PC-9 (cell line): Measurements from ENCODE around the gene ADAMTS19.

Experiments used
- EZH2 ChIP-seq: fragments of 200-600 bp; sonication (generic); IDR thresholded peaks from 2 replicates; pipeline ENCODE4 v1.8.0; 2017; ENCODE audit warnings: antibody characterized with exemption, low read depth
- TF ChIP-seq, protein P1 (sequence below): fragments of 200-600 bp; sonication (generic); conservative IDR thresholded peaks from 2 replicates; pipeline ENCODE4 v1.6.1; 2017; ENCODE audit warnings: mixed run types, antibody characterized with exemption, mild to moderate bottlenecking, moderate library complexity

DNA sequence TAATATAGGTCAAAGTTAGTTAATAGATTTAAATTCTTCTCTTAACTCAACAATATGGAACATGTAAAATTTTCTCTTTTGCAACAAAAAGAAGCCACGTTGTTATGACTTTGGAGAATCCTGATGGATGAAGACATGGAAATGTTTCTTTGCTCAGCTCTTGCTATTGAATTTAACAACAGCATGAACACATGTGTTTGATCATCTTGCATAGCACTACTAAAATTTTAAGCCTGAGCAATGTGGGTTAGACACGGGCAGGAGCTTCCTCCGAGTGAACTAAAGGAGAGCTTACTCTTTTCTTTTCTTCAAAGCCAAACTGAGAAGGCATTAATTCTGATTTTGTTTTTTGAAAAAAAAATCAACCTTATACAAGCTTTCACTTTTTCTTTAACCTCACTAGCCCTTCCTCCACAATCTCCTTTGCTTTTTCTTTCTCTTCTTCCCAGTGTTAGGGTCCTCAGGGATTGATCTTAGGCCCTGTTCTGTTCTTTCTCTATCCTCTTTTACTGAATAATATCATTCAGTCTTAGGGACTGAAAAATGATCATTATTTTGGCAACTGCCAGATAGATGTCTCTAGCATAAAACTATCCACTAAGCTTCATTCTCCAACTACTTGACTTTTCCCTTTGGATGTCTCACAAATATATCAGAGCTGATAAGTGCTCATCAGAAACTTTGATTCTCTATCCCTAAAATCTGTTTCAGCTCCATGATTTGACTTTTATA, 36.9 kb downstream of the ADAMTS19 start:
- TF ChIP-seq, protein P1, sequence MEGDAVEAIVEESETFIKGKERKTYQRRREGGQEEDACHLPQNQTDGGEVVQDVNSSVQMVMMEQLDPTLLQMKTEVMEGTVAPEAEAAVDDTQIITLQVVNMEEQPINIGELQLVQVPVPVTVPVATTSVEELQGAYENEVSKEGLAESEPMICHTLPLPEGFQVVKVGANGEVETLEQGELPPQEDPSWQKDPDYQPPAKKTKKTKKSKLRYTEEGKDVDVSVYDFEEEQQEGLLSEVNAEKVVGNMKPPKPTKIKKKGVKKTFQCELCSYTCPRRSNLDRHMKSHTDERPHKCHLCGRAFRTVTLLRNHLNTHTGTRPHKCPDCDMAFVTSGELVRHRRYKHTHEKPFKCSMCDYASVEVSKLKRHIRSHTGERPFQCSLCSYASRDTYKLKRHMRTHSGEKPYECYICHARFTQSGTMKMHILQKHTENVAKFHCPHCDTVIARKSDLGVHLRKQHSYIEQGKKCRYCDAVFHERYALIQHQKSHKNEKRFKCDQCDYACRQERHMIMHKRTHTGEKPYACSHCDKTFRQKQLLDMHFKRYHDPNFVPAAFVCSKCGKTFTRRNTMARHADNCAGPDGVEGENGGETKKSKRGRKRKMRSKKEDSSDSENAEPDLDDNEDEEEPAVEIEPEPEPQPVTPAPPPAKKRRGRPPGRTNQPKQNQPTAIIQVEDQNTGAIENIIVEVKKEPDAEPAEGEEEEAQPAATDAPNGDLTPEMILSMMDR: no peak
- no peak for TF ChIP-seq EZH2
